HUES48 (cell line): ENCODE measurements around the gene CTBP2.

Source experiments
- H3K27ac ChIP-seq: one replicate; pipeline ENCODE4 v1.7.0; 2013; ENCODE audit warnings: low read depth, low read length, inconsistent platforms
- H3K27me3 ChIP-seq: 2 replicates; pipeline ENCODE4 v1.6.1; 2013; ENCODE audit warnings: mild to moderate bottlenecking, low read length; ENCODE audit not compliant: control insufficient read depth, insufficient read depth
- H3K36me3 ChIP-seq: 2 replicates; pipeline ENCODE4 v1.6.1; 2013; ENCODE audit warnings: low read length; ENCODE audit not compliant: control insufficient read depth, insufficient read depth
- H3K4me1 ChIP-seq: 2 replicates; pipeline ENCODE4 v1.6.1; 2013; ENCODE audit warnings: mild to moderate bottlenecking, low read length; ENCODE audit not compliant: control insufficient read depth, insufficient read depth
- H3K4me3 ChIP-seq: 2 replicates; pipeline ENCODE4 v1.5.1; 2013; ENCODE audit warnings: mild to moderate bottlenecking, low read depth, low read length
- H3K9ac ChIP-seq: 2 replicates; pipeline ENCODE4 v1.6.1; 2013; ENCODE audit warnings: mild to moderate bottlenecking, low read depth, low read length, moderate library complexity
- H3K9me3 ChIP-seq: 2 replicates; pipeline ENCODE4 v1.6.1; 2013; ENCODE audit warnings: low read length; ENCODE audit not compliant: control insufficient read depth, insufficient read depth

The CTBP2 gene

GRCh38 chr10:125149036-125149679, 11.2 kb downstream of the CTBP2 start:
- H3K27ac ChIP-seq, result peak overlapping the region; percentile 46
- H3K27me3 ChIP-seq, result no peaks in the 10 kb centered on the region
- peaks cover 49% of the 10 kb centered on the region for H3K36me3 ChIP-seq
- peaks cover 79% of the 10 kb centered on the region for H3K4me1 ChIP-seq
- H3K4me3 ChIP-seq, result no peak overlapping the region
- no peak overlapping the region for H3K9ac ChIP-seq
- H3K9me3 ChIP-seq, result no peaks in the 10 kb centered on the region

GRCh38 chr10:125148528-125148927, 11.8 kb downstream of the CTBP2 start:
- H3K4me3 ChIP-seq, result no peak overlapping the region
- no peaks in the 10 kb centered on the region for H3K27me3 ChIP-seq
- H3K27ac ChIP-seq, result no peak overlapping the region
- H3K4me1 ChIP-seq, result peaks cover 79% of the 10 kb centered on the region
- no peak overlapping the region for H3K9ac ChIP-seq
- H3K36me3 ChIP-seq, result peaks cover 49% of the 10 kb centered on the region
- no peaks in the 10 kb centered on the region for H3K9me3 ChIP-seq

DNA sequence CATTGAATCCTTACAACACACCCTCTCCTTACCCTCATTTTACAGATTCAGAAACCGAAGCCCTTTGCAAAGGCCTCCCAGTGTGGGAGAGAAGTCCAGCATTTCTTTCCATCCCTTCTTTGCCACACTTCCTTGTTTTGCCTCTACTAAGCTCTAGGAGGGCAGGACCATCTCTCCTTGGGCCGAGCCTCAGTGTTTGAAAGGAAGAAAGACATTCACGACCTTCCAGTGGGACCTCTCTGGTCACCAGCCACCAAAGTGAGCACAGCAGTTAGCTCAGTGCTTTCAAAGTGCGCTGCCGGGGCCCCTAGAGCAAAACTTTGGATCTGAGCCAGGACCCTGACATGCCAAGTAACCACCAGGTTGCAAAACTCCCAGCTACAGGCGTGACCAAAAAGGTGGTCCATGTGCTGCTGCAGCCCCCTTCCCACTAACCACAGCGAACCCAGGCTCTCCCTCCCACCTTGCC, 12.4 kb downstream of the CTBP2 start:
- no peaks in the 10 kb centered on the region for H3K9me3 ChIP-seq
- H3K27me3 ChIP-seq, result no peaks in the 10 kb centered on the region
- no peak overlapping the region for H3K4me3 ChIP-seq
- peaks cover 49% of the 10 kb centered on the region for H3K36me3 ChIP-seq
- no peak overlapping the region for H3K27ac ChIP-seq
- peaks cover 78% of the 10 kb centered on the region for H3K4me1 ChIP-seq
- no peak overlapping the region for H3K9ac ChIP-seq

- Histone ChIP-seq H3K27ac (no peak overlapping the region), H3K4me1 (peaks cover 80% of the 10 kb centered on the region), H3K36me3 (peaks cover 58% of the 10 kb centered on the region)
Observed at GRCh38 chr10:125146791-125147579, 13.4 kb downstream of the CTBP2 start.

DNA sequence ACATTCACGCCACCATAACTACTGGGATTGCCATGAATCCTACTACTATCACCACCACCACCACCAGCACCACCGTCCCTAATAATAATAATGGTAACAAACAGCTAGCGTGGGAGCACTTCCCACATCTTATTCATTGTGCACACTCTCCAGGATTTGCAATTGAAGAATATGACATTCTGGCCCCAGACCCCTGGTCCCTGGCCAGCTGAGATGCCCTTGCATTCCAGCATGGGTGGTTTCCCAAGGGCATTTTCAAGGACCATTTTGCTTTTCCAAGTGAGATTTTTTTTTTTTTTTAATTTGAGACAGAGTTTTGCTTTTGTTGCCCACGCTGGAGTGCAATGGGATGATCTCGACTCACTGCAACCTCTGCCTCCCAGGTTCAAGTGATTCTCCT, 14.7 kb downstream of the CTBP2 start:
- Histone ChIP-seq H3K4me1 (peaks cover 73% of the 10 kb centered on the region), H3K9ac (no peak overlapping the region), H3K36me3 (peaks cover 58% of the 10 kb centered on the region), H3K27ac (peak overlapping the region; percentile 3), H3K4me3 (no peak overlapping the region), H3K27me3 (no peaks in the 10 kb centered on the region), H3K9me3 (no peaks in the 10 kb centered on the region)

More at GRCh38 chr10:125146791-125147579, 13.4 kb downstream of the CTBP2 start:
- Histone ChIP-seq H3K27me3 (no peaks in the 10 kb centered on the region), H3K9ac (no peak overlapping the region), H3K4me3 (no peak overlapping the region), H3K9me3 (no peaks in the 10 kb centered on the region)

GRCh38 chr10:125144693-125145623, 15.4 kb downstream of the CTBP2 start:
- Histone ChIP-seq H3K27ac (peak overlapping the region; percentile 3), H3K9ac (no peak overlapping the region), H3K4me3 (no peak overlapping the region), H3K9me3 (no peaks in the 10 kb centered on the region), H3K27me3 (no peaks in the 10 kb centered on the region), H3K36me3 (peaks cover 56% of the 10 kb centered on the region), H3K4me1 (peaks cover 69% of the 10 kb centered on the region)

DNA sequence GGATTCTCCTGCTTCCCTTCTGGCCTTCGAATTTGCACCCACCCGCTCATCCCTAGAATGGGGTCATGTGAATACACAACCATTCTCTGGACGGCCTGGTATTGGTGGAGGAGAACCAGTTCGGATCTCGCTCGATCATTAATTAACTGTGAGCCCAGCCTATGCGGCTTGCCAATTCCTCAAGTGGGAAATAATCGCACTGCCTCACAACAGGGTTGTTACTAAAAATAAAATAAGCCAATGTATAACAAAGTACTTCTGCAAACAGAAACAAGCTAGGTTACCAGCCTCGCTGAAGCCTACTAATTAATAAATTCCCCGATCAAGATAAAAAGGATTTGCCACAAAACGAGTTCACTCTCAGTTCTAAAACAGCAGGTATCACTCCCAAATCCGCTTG, 16.2 kb downstream of the CTBP2 start:
- H3K27me3 ChIP-seq, result no peaks in the 10 kb centered on the region
- no peak overlapping the region for H3K4me3 ChIP-seq
- H3K36me3 ChIP-seq, result peaks cover 56% of the 10 kb centered on the region
- no peak overlapping the region for H3K27ac ChIP-seq
- H3K4me1 ChIP-seq, result peaks cover 69% of the 10 kb centered on the region
- no peak overlapping the region for H3K9ac ChIP-seq
- H3K9me3 ChIP-seq, result no peaks in the 10 kb centered on the region

GRCh38 chr10:125142946-125143345, 17.4 kb downstream of the CTBP2 start:
- H3K4me3 ChIP-seq, result no peak overlapping the region
- peaks cover 59% of the 10 kb centered on the region for H3K36me3 ChIP-seq
- no peaks in the 10 kb centered on the region for H3K27me3 ChIP-seq
- no peaks in the 10 kb centered on the region for H3K9me3 ChIP-seq
- no peak overlapping the region for H3K9ac ChIP-seq
- no peak overlapping the region for H3K27ac ChIP-seq
- peaks cover 69% of the 10 kb centered on the region for H3K4me1 ChIP-seq

DNA sequence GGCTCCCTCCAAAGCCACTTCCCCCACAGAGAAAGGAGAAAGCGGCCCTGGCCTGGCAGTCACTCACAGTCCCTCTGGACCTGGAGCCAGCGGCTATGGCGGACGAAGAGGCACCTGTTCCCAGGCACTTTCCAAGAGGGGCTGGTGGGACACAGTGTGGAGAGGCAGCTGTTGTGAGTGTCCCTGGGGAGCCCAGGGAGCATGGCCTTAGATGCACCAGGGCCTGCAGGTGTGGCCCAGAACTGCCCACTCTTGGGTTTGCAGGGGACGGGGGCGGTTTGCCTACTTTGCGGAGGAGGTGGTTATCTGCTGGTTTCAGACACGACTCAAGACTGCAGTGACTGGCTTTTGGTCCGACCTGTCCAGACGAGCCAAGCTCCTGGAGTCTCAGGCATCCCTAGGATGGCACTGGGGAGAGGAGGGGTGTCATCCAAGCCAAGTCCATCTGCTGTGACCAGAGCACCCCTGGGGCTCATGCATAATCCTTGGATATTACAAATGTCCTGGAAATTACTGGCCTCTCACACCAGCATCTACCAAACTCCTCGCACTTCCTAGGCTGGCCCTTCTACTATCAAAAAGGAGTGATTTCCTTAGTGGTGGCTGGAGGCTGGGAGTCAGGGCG, 18.4 kb downstream of the CTBP2 start:
- Histone ChIP-seq H3K27ac (no peak overlapping the region), H3K9ac (no peak overlapping the region), H3K4me3 (no peak overlapping the region), H3K9me3 (no peaks in the 10 kb centered on the region), H3K4me1 (peaks cover 72% of the 10 kb centered on the region), H3K27me3 (no peaks in the 10 kb centered on the region), H3K36me3 (peaks cover 59% of the 10 kb centered on the region)

- Histone ChIP-seq H3K27me3 (no peaks in the 10 kb centered on the region), H3K9ac (no peak overlapping the region), H3K9me3 (no peaks in the 10 kb centered on the region), H3K4me1 (peaks cover 79% of the 10 kb centered on the region), H3K27ac (no peak overlapping the region), H3K36me3 (peaks cover 60% of the 10 kb centered on the region), H3K4me3 (no peak overlapping the region)
Observed at GRCh38 chr10:125141150-125141859, 19.1 kb downstream of the CTBP2 start.
